ENCODE results near the gene CD52. TPM values are rescaled to one million over a fixed set of nuclear protein-coding genes. Genes with fewer than 3 reads are reported as not detected.
"Not testable (repeated sequence)": the region's sequence is repeated elsewhere in the genome, so short reads cannot be mapped to it uniquely, and the experiment has no call there.

CD52 gene
- total and polyA plus RNA-seq, 5 experiments from 2014 or later: 772 to 6,863 (median 6,330) TPM

DNA sequence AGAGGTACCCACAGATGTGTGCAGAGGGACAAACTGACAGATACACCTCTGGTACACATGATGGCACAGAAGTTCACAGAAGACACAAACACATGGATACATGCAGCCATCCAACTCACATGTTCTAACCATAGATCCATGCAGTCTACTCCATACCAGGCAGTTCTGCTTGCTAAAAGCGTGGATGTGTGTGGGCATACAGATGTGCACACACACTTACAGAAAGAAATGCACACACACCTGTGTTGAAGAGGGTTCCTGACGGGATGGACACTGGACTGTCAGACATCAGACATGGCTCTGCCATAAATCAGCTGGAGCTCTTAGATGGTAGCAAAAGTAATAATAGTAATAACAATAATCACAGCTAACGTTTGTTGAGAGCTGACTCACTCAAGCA is 6.8 kb downstream of the CD52 start:
- no peaks in the 10 kb centered on the region for H3K27me3 Mint-ChIP-seq
- H3K9me3 Mint-ChIP-seq: no peaks in the 10 kb centered on the region
- POLR2A ChIA-PET: interaction anchor here (28.3 kb wide), 1 partner anchor 36 kb away, joined by 2161 read pairs; the partner anchor contains the start of gene SH3BGRL3
- peak overlapping the region in 9 of 10 donors; percentile 33 to 91 (median 60) for H3K27ac Mint-ChIP-seq
- H3K4me3 Mint-ChIP-seq: no peak overlapping the region
- ATAC-seq: no peak
- peaks cover 8 to 43% (median 10%) of the 10 kb centered on the region in 3 donors for H3K36me3 Mint-ChIP-seq
- peaks cover 20 to 50% (median 45%) of the 10 kb centered on the region in 4 donors for H3K4me1 Mint-ChIP-seq
- DNase-seq: no peak

DNA sequence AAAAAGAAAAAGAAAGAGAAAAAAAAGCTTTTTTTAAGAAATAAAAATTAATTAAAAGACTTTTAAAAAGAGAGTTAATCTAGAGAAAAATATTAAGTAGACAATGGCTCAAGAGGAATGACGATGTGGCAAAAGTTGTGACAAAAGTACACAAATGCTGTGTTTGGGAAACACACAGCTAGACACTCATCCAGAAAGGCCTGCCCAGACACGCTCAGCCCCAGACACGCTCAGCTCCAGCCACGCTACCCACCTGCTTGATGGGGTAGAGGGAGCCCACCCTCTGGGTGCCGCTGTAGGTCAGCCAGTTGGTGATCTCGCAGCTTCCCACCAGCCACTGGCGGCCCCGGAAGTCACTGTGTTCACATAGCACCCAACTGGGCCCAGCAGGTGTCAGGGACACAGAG is 10.2 kb downstream of the CD52 start:
- Mint-ChIP-seq H3K9me3 (no peaks in the 10 kb centered on the region), H3K27me3 (no peaks in the 10 kb centered on the region), H3K4me3 (no peak overlapping the region), H3K36me3 (peaks cover 0 to 14% (median 0%) of the 10 kb centered on the region in 3 donors), H3K4me1 (peaks cover 3 to 17% (median 16%) of the 10 kb centered on the region in 4 donors), H3K27ac (no peak overlapping the region)
- POLR2A ChIA-PET: interaction anchor here (0.8 to 28.3 kb wide), 9 partner anchors 10 to 189 kb away, joined by 3 to 2161 read pairs (median 4); partner anchors contain the start of genes CD52 and SH3BGRL3
- no peak for ATAC-seq
- no peak for DNase-seq

DNA sequence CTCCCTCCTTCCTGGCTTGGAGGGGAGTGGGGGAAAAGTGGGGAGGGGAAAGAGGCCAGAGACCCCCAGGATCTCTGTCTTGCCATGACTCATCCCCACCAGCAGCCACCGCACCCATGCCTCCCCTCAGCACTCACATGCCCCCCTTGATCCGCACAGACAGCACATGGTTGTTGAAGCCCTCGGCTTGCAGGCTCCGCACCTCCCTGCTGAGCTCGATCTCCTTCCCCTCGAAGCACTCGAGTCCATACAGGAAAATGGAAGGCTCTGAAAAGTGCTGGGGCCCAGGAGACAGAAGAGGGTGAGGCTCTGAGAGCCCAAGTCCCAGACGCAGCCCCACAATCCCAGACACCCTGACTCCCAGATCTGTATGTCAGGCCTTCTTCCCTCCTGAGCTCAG is 10.8 kb downstream of the CD52 start:
- H3K9me3 Mint-ChIP-seq: no peaks in the 10 kb centered on the region
- H3K4me1 Mint-ChIP-seq: peaks cover 2 to 10% (median 10%) of the 10 kb centered on the region in 4 donors
- peak overlapping the region in 1 of 10 donors; percentile 12 for H3K27ac Mint-ChIP-seq
- DNase-seq (no peak), ATAC-seq (no peak)
- POLR2A ChIA-PET: interaction anchor here (1.0 to 28.3 kb wide), 7 partner anchors 10 to 190 kb away, joined by 3 to 2161 read pairs (median 5); partner anchors contain the start of genes CD52 and SH3BGRL3
- no peaks in the 10 kb centered on the region for H3K27me3 Mint-ChIP-seq
- peaks cover 0 to 8% (median 0%) of the 10 kb centered on the region in 3 donors for H3K36me3 Mint-ChIP-seq
- no peak overlapping the region for H3K4me3 Mint-ChIP-seq

DNA sequence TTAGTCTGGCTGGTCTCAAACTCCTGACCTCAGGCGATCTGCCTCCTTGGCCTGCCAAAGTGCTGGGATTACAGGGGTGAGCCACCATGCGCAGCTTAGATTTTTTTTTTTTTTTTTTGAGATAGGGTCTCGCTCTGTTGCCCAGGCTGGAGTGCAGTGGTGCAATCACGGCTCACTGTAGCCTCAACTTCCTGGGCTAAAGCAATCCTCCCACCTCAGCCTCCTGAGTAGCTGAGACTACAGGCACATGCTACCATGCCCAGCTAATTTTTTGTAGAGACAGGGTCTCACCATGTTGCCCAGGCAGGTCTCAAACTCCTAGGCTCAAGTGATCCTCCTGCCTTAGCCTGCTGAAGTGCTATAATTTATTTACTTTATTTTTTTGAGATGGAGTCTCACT is 11.6 kb downstream of the CD52 start:
- ATAC-seq, H3K4me3 Mint-ChIP-seq, H3K9me3 Mint-ChIP-seq, H3K36me3 Mint-ChIP-seq, H3K27ac Mint-ChIP-seq, H3K27me3 Mint-ChIP-seq, H3K4me1 Mint-ChIP-seq, DNase-seq: not testable (repeated sequence)
- POLR2A ChIA-PET: interaction anchor here (1.1 to 28.3 kb wide), 4 partner anchors 11 to 49 kb away, joined by 4 to 2161 read pairs (median 10); partner anchors contain the start of genes CD52 and SH3BGRL3

DNA sequence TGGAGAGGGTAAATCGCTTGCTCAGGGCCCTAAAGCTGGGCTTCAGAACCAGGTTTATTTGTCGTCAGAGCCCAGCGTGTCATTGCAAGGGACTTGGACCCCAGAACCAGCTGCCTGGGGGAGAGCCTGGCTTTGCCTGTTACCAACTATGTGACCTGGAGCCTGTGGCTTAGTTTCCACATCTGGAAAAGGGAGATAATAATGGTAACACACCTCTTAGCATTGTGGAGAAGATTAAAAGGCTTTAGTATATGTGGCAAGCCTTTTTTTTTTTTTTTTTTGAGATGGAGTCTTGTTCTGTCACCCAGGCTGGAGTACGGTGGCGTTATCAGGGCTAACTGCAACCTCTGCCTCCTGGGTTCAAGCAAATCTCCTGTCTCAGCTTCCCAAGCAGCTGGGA is 12.5 kb downstream of the CD52 start:
- POLR2A ChIA-PET: interaction anchor here (0.6 to 28.3 kb wide), 4 partner anchors 9 to 60 kb away, joined by 3 to 2161 read pairs (median 11); partner anchors contain the start of gene SH3BGRL3
- Mint-ChIP-seq H3K27ac (no peak overlapping the region), H3K36me3 (no peaks in the 10 kb centered on the region), H3K4me1 (peaks cover 0 to 6% (median 3%) of the 10 kb centered on the region in 4 donors), H3K9me3 (no peaks in the 10 kb centered on the region), H3K4me3 (no peak overlapping the region), H3K27me3 (no peaks in the 10 kb centered on the region)
- no peak for ATAC-seq
- no peak for DNase-seq

DNA sequence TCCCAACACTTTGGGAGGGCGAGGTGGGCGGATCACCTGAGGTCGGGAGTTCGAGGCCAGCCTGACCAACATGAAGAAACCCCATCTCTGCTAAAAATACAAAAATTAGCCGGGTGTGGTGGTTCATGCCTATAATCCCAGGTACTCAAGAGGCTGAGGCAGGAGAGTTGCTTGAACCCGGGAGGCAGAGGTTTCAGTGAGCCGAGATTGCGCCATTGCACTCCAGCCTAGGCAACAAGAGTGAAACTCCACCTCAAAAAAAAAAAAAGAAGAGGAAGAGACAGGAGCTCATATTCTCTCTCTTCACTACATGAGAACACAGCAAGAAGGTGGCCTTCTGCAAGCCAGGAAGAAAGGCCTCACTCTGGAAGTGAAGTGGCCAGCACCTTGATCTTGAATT is 15.6 kb downstream of the CD52 start:
- not testable (repeated sequence) for ATAC-seq, H3K27me3 Mint-ChIP-seq, H3K9me3 Mint-ChIP-seq, H3K27ac Mint-ChIP-seq, H3K36me3 Mint-ChIP-seq, DNase-seq, H3K4me3 Mint-ChIP-seq
- POLR2A ChIA-PET: interaction anchor here (1.2 kb wide), 1 partner anchor 26 kb away, joined by 4 read pairs; no protein-coding TSS in a partner anchor
- peaks cover 4 to 18% (median 12%) of the 10 kb centered on the region in 4 donors for H3K4me1 Mint-ChIP-seq

DNA sequence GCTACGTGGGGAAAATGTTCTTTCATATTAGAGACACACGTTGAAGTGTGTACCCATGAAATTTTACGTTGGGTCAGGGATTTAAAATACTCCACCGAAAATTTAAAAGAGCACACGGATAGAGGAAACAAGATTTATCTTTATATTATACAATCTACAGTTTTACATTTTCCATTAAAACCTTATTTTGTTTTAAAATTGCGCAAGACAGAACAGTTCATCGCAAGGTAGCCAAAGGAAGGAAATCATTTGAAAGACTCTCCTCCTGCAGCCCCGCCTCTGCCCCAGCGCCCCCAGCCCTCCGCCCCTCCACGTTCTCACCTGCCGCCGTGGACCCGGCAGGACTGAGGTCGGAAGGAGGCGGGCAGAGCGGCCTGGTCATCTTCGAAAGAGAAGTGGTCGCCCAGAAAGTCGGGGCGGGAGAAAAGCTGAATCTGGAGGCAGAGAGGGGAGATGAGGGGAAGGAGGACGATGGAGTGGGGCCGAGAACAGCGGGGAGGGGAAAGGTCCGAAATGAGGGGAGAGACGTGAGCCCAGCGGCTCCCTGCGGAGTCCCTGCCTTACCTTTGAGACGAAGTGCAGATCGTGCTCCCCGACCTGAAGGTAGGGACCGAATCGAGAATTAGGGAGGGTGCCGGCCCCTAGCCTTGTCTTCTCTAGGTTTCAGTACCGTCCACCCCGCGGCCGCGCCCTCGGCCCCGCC is 18.2 kb downstream of the CD52 start:
- peaks cover 6 to 18% (median 12%) of the 10 kb centered on the region in 4 donors for H3K4me1 Mint-ChIP-seq
- peak; percentile 7 to 19 for ATAC-seq
- no peak for DNase-seq
- peak overlapping the region in 5 of 10 donors; percentile 19 to 77 (median 40) for H3K27ac Mint-ChIP-seq
- POLR2A ChIA-PET: interaction anchor here (0.6 to 1.7 kb wide), 7 partner anchors 10 to 56 kb away, joined by 3 to 5 read pairs (median 4); partner anchors contain the start of gene SH3BGRL3
- no peaks in the 10 kb centered on the region for H3K9me3 Mint-ChIP-seq
- H3K4me3 Mint-ChIP-seq: peak overlapping the region; percentile 84 to 94 (median 88)
- H3K36me3 Mint-ChIP-seq: no peaks in the 10 kb centered on the region
- H3K27me3 Mint-ChIP-seq: no peaks in the 10 kb centered on the region

DNA sequence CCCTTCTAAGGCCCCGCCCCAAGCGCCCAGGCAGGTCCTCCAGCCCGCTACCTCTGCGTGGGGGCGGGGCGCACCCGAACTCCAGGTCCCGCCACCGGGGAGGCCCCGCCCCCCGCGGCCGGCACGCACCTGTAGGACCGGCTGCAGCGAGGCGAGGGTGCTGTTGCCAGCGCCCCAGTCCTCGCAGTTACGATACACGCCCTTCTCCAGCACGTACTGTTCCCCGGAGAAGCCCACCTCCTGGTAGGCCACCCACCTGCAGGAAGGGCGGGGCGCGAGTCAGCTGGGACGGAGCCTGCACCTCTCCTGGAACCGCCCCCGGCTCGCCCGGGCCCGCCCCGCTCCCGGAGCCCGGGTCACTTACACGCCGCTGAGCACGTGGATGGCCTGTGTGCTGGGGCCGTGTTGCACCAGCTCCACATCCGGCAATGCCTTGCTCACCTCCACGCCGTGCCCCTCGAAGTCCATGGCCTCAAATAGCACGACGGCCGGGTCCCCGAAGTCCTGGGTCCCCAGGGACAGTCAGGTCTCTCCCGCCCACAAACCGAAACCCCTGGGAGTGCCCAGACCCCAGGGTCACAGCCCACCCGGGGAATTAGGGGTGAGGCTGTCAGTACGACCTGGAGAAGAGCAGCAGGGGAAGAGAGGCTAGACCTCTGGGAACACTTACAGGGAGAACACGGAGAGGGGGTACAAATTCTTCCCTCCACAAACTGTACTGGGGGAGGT is 18.9 kb downstream of the CD52 start:
- H3K4me3 Mint-ChIP-seq: peak overlapping the region; percentile 84 to 94 (median 88)
- H3K9me3 Mint-ChIP-seq: no peaks in the 10 kb centered on the region
- no peaks in the 10 kb centered on the region for H3K27me3 Mint-ChIP-seq
- H3K27ac Mint-ChIP-seq: peak overlapping the region in 3 of 10 donors; percentile 63 to 72 (median 67)
- DNase-seq: peak; percentile 61 to 90 (median 74)
- H3K36me3 Mint-ChIP-seq: no peaks in the 10 kb centered on the region
- H3K4me1 Mint-ChIP-seq: peaks cover 6 to 18% (median 12%) of the 10 kb centered on the region in 4 donors
- POLR2A ChIA-PET: interaction anchor here (0.5 to 1.7 kb wide), 5 partner anchors 11 to 57 kb away, joined by 3 to 5 read pairs (median 4); partner anchors contain the start of gene SH3BGRL3
- peak; percentile 77 to 87 for ATAC-seq

DNA sequence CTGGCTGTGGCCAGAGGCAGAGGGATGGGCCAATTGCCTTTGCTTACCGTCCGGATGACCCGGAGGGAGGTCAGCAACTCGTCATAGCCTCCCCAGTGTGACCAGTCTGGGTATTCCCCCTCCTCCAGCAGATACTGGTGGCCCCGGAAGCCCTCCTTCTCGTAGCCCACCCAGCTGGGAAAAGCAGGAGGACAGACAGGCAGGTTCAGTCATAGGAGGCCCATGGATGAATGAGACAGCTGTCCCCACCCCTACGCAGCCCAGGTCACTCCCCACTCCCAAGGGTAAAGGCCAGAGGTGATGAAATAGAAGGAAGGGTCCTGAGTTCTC is 19.4 kb downstream of the CD52 start:
- Mint-ChIP-seq H3K27ac (peak overlapping the region in 2 of 10 donors; percentile 63 to 72), H3K4me3 (peak overlapping the region; percentile 47 to 94 (median 70)), H3K9me3 (no peaks in the 10 kb centered on the region), H3K4me1 (peaks cover 6 to 18% (median 12%) of the 10 kb centered on the region in 4 donors), H3K36me3 (no peaks in the 10 kb centered on the region), H3K27me3 (no peaks in the 10 kb centered on the region)
- POLR2A ChIA-PET: interaction anchor here (0.5 kb wide), 1 partner anchor 11 kb away, joined by 3 read pairs; no protein-coding TSS in a partner anchor
- DNase-seq (no peak), ATAC-seq (no peak)

DNA sequence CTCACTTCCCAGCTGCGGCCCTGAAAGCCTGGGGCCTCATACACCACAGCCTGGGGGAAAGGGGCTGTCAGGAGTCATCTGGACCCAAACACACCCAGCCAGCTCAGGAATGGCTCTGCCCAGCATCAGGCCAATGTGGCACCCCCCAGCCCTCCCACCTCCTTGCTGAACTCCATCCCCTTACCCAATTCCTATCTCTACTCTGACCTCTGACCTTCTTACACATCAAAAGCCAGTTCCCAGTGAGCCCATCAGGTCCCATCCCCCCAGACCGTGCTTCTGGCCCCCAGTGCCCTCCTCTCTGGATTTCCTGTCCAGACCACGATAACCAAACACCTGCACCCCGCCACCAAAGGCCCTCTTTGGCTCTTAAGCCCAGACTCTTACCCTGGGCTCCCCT is 19.9 kb downstream of the CD52 start:
- POLR2A ChIA-PET: interaction anchor here (1.4 kb wide), 1 partner anchor 16 kb away, joined by 6 read pairs; no protein-coding TSS in a partner anchor
- DNase-seq: no peak
- peak overlapping the region in 5 of 10 donors; percentile 27 to 77 (median 51) for H3K27ac Mint-ChIP-seq
- no peaks in the 10 kb centered on the region for H3K36me3 Mint-ChIP-seq
- H3K9me3 Mint-ChIP-seq: no peaks in the 10 kb centered on the region
- H3K4me1 Mint-ChIP-seq: peaks cover 6 to 18% (median 12%) of the 10 kb centered on the region in 4 donors
- H3K4me3 Mint-ChIP-seq: peak overlapping the region in 7 of 10 donors; percentile 30 to 94 (median 64)
- no peaks in the 10 kb centered on the region for H3K27me3 Mint-ChIP-seq
- no peak for ATAC-seq

DNA sequence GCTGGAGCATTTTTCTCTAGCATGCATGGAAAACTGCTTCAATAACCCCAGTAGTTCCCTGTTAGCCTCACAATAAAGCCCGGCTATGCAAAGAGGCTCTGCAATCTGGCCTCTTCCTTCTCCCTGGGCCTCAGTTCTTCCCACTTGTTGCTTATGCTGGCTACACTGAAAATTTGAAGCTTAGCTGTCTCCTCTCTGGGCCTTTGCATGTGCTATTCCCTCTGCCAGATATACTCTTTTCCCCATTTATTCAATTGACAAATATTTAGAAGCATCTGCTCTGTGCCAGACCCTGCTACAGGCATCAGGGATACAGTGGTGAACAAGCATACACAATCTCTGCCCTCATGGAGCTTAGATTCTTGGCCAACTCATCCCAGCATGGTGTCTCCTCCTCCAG is 20.9 kb downstream of the CD52 start:
- ATAC-seq (no peak), DNase-seq (no peak)
- H3K4me1 Mint-ChIP-seq: peaks cover 6 to 18% (median 12%) of the 10 kb centered on the region in 4 donors
- peak overlapping the region in 2 of 10 donors; percentile 2 to 72 for H3K4me3 Mint-ChIP-seq
- no peaks in the 10 kb centered on the region for H3K9me3 Mint-ChIP-seq
- H3K27ac Mint-ChIP-seq: peak overlapping the region in 6 of 10 donors; percentile 22 to 87 (median 50)
- no peaks in the 10 kb centered on the region for H3K27me3 Mint-ChIP-seq
- H3K36me3 Mint-ChIP-seq: no peaks in the 10 kb centered on the region
- POLR2A ChIA-PET: interaction anchor here (1.3 to 1.4 kb wide), 2 partner anchors 10 to 17 kb away, joined by 3 to 6 read pairs; no protein-coding TSS in a partner anchor

DNA sequence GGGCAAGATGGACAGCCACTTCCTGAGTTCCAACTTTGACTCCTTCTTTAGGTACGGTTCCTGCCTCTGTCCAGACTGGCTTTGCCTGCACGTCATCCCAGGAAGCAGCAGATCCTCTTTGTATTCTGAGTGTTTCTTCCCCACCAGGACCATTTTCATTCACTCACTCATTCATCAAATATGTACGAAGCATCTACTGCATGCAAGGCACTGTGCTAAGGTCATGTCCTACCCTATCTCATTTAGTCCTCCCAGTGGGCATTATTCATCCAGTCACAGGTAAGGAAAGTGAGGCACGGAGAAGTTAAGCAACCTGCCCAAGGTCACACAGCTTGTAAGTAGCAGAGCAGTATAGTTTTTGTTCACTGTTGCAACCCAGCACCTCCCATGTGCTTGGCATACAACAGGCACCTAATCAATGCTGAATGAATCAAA is 22.3 kb downstream of the CD52 start:
- DNase-seq (no peak), ATAC-seq (no peak)
- Mint-ChIP-seq H3K27me3 (no peaks in the 10 kb centered on the region), H3K4me3 (no peak overlapping the region), H3K27ac (no peak overlapping the region), H3K36me3 (no peaks in the 10 kb centered on the region), H3K9me3 (no peaks in the 10 kb centered on the region), H3K4me1 (peaks cover 6 to 15% (median 11%) of the 10 kb centered on the region in 4 donors)
- POLR2A ChIA-PET: interaction anchor here (0.6 kb wide), 1 partner anchor 19 kb away, joined by 3 read pairs; no protein-coding TSS in a partner anchor

Data from naive thymus-derived CD8-positive, alpha-beta T cell (primary cell).